GM23248 (cell line): ENCODE data around the gene ZNF772. TPM values are rescaled to one million over a fixed set of nuclear protein-coding genes. Genes with fewer than 3 reads are reported as not detected.
"Not testable (repeated sequence)": the region's sequence is repeated elsewhere in the genome, so short reads cannot be mapped to it uniquely, and the experiment has no call there.

ENCODE experiments used
- DNase-seq: peaks from one replicate; pipeline ENCODE4 v3.0.0-alpha.2; 2015
- H2AFZ ChIP-seq: fragments of 200-600 bp; sonication (generic); 2 replicates; pipeline ENCODE4 v1.6.1; 2016; ENCODE audit warnings: antibody characterized with exemption
- H3F3A ChIP-seq: fragments of 200-600 bp; sonication (generic); 2 replicates; pipeline ENCODE4 v1.6.1; 2016; ENCODE audit warnings: mild to moderate bottlenecking, antibody characterized with exemption, mixed run types; ENCODE audit not compliant: insufficient read depth
- H3K27ac ChIP-seq: fragments of 200-600 bp; sonication (generic); 2 replicates; pipeline ENCODE4 v1.5.1; 2016; ENCODE audit warnings: mild to moderate bottlenecking
- H3K27me3 ChIP-seq: fragments of 200-600 bp; sonication (generic); replicated peaks from 2 replicates; pipeline ENCODE4 v1.6.1; 2016; ENCODE audit warnings: mild to moderate bottlenecking; ENCODE audit not compliant: insufficient read depth
- H3K36me3 ChIP-seq: fragments of 200-600 bp; sonication (generic); 2 replicates; pipeline ENCODE4 v1.6.1; 2016; ENCODE audit warnings: low read depth, mild to moderate bottlenecking
- H3K4me1 ChIP-seq: fragments of 200-600 bp; sonication (generic); 2 replicates; pipeline ENCODE4 v1.6.1; 2016; ENCODE audit warnings: mild to moderate bottlenecking; ENCODE audit not compliant: insufficient read depth
- H3K4me2 ChIP-seq: fragments of 200-600 bp; sonication (generic); one replicate; pipeline ENCODE4 v1.6.1; 2016; ENCODE audit warnings: mild to moderate bottlenecking; ENCODE audit not compliant: unreplicated experiment
- H3K4me3 ChIP-seq: fragments of 200-600 bp; sonication (generic); 2 replicates; pipeline ENCODE4 v1.5.1; 2016; ENCODE audit warnings: mild to moderate bottlenecking
- H3K79me2 ChIP-seq: fragments of 200-600 bp; sonication (generic); 2 replicates; pipeline ENCODE4 v1.6.1; 2016; ENCODE audit warnings: mild to moderate bottlenecking; ENCODE audit not compliant: insufficient read depth
- H3K9ac ChIP-seq: fragments of 200-600 bp; sonication (generic); 2 replicates; pipeline ENCODE4 v1.6.1; 2016; ENCODE audit warnings: mild to moderate bottlenecking
- H3K9me2 ChIP-seq: fragments of 200-600 bp; sonication (generic); 2 replicates; pipeline ENCODE4 v1.6.1; 2016; ENCODE audit warnings: mixed run types, mild to moderate bottlenecking, moderate library complexity; ENCODE audit not compliant: insufficient read depth
- H3K9me3 ChIP-seq: fragments of 200-600 bp; sonication (generic); one replicate; pipeline ENCODE4 v1.6.1; 2017; ENCODE audit warnings: low read depth
- H4K20me1 ChIP-seq: fragments of 200-600 bp; sonication (generic); 2 replicates; pipeline ENCODE4 v1.6.0; 2016; ENCODE audit not compliant: insufficient read depth
- EZH2 ChIP-seq: fragments of 200-600 bp; sonication (generic); IDR thresholded peaks from 2 replicates; pipeline ENCODE4 v1.6.1; 2018; ENCODE audit warnings: antibody characterized with exemption, mild to moderate bottlenecking; ENCODE audit not compliant: insufficient read depth, poor library complexity, severe bottlenecking
- EZH2phosphoT487 ChIP-seq: fragments of 200-600 bp; sonication (generic); IDR thresholded peaks from 2 replicates; pipeline ENCODE4 v1.6.1; 2018; ENCODE audit warnings: antibody characterized with exemption, moderate library complexity, mild to moderate bottlenecking, low read depth; ENCODE audit not compliant: insufficient read depth
- WGBS, 2 experiments: methylation state at CpG; one replicate each; pipeline ENCODE4 v1.1.6; 2015 to 2017; ENCODE audit warnings: low lambda C conversion rate in 2 of 2, low coverage in 1 of 2; ENCODE audit errors: missing lambda C conversion rate in 2 of 2; 5-methylcytosine and 5-hydroxymethylcytosine counted together
- in situ Hi-C: fragments of 300-500 bp; cut with MboI; formaldehyde crosslinking; loops from 2 replicates; pipeline ENCODE4 v1.15.0; 2020
- polyA plus RNA-seq: library from polyadenylated mRNA; unstranded; fragments of >200 nt; fragmentation: Nextera tagmentation; extraction: Ambion mirVana; gene quantifications from 2 replicates; pipeline ENCODE4 v1.2.1, GENCODE V29; 2016
- total RNA-seq: library from RNA; depleted of rRNA; stranded (reverse); fragments of >200 nt; shearing (Covaris generic); gene quantifications from 2 replicates; pipeline ENCODE4 v1.2.3, GENCODE V29; 2014; rRNA removed

The ZNF772 gene
- total RNA-seq (13.6 and 13.7 TPM in 2 replicates), polyA plus RNA-seq (4.1 and 5.8 TPM in 2 replicates)

DNA sequence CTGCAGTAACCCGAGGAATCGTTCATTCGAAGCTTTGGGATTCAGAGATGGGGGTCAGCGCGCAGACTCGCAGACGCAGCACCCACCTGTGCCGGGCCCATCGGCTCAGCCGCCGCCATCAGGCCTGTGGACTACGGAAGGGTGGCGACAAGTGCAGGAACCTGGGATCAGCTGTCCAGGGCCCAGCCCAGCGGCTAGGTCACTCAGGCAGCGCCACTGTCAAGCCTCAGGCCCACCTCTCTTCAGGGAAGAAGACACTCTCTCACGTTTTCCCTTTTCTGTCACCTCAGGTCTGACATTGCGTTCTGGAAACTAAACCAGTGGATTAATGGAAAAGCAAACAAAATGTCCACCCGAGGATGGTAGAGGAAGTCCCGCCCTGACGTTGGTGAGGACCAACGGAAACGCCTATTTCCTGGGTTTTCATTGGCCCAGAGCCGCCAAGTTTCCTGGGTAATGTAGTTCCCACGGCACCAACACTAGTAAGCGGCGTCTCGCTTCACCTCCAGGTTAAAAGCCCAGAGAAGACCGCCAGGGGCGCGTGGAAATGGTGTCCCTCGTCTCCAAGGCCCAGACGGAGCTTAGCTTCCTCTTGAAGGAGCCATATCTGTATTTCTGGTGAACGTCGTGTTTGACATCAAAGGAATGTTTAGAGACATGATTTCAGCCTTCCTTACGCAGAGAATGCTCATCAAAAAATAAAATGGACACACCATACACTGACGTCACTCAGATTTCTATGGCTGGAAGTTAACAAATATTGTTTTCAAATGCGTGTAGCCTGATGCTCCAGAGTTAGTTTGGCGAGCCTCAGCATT, at the start of gene ZNF772:
ZNF772 (minus strand) TSS at position 376 of the 818 bp plus-strand sequence; CDS start at position 119, 257 bp downstream.
- Histone ChIP-seq H3K9me2 (no peaks in the 10 kb centered on the region), H3K79me2 (peaks cover 49% of the 10 kb centered on the region), H3K4me2 (peak within 1 kb of the TSS; percentile 77), H3K27ac (peak within 1 kb of the TSS; percentile 43; the same call in 1 of the 2 replicates), H3K4me1 (peaks cover 8% of the 10 kb centered on the region; the same call in 1 of the 2 replicates), H3K4me3 (peak within 1 kb of the TSS; percentile 91), H3F3A (peaks cover 9% of the 10 kb centered on the region; the same call in 1 of the 2 replicates), H3K9me3 (no peaks in the 10 kb centered on the region), H3K27me3 (no peaks in the 10 kb centered on the region), H3K36me3 (peaks cover 30% of the 10 kb centered on the region), H3K9ac (peak within 1 kb of the TSS; percentile 88), H2AFZ (peak within 1 kb of the TSS; percentile 100), H4K20me1 (no peaks in the 10 kb centered on the region)
- 6 to 7% methylated on average over 38 of the region's 38 CpGs for WGBS, 2 experiments
- no peak for TF ChIP-seq EZH2phosphoT487
- no peak for TF ChIP-seq EZH2
- in situ Hi-C loops = no loop called here
- DNase-seq = peak; percentile 99

GRCh38 chr19:57518021-57518420, 40.7 kb upstream of the ZNF772 start:
- H3F3A ChIP-seq, H3K9me2 ChIP-seq, H3K79me2 ChIP-seq, H3K27me3 ChIP-seq, H3K9me3 ChIP-seq, H3K27ac ChIP-seq, in situ Hi-C loops, H2AFZ ChIP-seq, H3K4me3 ChIP-seq, H3K4me1 ChIP-seq, H4K20me1 ChIP-seq, H3K9ac ChIP-seq, H3K4me2 ChIP-seq, DNase-seq: not testable (repeated sequence)
- peaks cover 27% of the 10 kb centered on the region for H3K36me3 ChIP-seq
- 77 to 81% methylated on average over 4 of the region's 4 CpGs for WGBS, 2 experiments

DNA sequence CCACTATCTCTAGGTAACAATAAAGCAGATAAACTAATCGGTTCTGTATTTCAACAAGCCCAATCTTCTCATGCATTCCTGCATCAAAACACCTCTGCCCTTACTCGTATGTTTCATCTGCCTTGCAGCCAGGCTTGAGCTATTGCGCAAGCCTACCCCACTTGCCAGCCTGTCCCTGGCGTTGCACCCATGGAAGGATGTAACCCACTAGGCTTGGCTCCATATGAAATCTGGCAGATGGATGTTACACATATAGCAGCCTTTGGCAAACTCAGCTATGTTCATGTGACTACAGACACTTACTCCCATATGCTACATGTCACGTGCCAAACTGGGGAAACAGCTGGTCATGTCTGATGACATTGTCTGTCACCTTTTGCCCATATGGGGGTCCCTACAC, 37.9 kb upstream of the ZNF772 start:
- H3K79me2 ChIP-seq = no peaks in the 10 kb centered on the region
- in situ Hi-C loops = no loop called here
- H3K9me2 ChIP-seq = no peaks in the 10 kb centered on the region
- no peak for DNase-seq
- H3F3A ChIP-seq = 0 out of 2 replicates have a peak, but pooled peaks cover 3% of the 10 kb centered on the region
- no peak overlapping the region for H3K4me3 ChIP-seq
- H3K4me1 ChIP-seq = no peaks in the 10 kb centered on the region
- H3K27ac ChIP-seq = no peak overlapping the region
- H3K9ac ChIP-seq = no peak overlapping the region
- TF ChIP-seq EZH2 = no peak
- TF ChIP-seq EZH2phosphoT487 = no peak
- no peaks in the 10 kb centered on the region for H3K27me3 ChIP-seq
- H4K20me1 ChIP-seq = no peaks in the 10 kb centered on the region
- 83 to 86% methylated on average over 5 of the region's 5 CpGs for WGBS, 2 experiments
- H3K36me3 ChIP-seq = peaks cover 43% of the 10 kb centered on the region
- no peaks in the 10 kb centered on the region for H3K9me3 ChIP-seq
- no peak overlapping the region for H2AFZ ChIP-seq
- H3K4me2 ChIP-seq = no peak overlapping the region

DNA sequence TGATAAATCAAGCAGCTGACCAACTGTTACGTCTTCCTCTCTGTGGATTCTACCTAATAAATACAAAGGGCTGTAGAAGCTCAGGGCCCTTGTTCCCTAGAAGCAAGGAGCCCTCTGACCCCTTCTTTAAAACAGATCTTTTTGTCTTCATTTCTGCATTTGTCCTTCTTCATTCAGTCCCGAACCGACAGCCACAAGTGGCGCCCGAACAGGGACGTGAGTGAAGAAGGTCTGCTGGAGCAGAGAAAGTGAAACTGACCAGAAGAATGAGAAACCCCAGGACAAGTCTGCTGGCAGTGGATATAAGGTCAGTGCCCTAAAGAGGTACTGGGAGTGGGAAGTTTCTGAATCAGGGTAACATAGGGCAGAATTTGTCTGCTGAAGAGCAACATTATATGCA, 35.5 kb upstream of the ZNF772 start:
- Histone ChIP-seq H3K4me2 (no peak overlapping the region), H3K9ac (no peak overlapping the region), H3K27ac (no peak overlapping the region), H3K4me1 (no peaks in the 10 kb centered on the region), H3K9me2 (no peaks in the 10 kb centered on the region), H3K79me2 (no peaks in the 10 kb centered on the region), H3K9me3 (no peaks in the 10 kb centered on the region), H4K20me1 (no peaks in the 10 kb centered on the region), H3K36me3 (peaks cover 67% of the 10 kb centered on the region), H3K4me3 (no peak overlapping the region), H3F3A (peaks cover 17% of the 10 kb centered on the region), H2AFZ (no peak overlapping the region), H3K27me3 (no peaks in the 10 kb centered on the region)
- WGBS, 2 experiments = 92 to 94% methylated on average over 6 of the region's 6 CpGs
- peak; percentile 23 for DNase-seq
- in situ Hi-C loops = no loop called here
- TF ChIP-seq EZH2 (no peak), EZH2phosphoT487 (no peak)
